NCI-H1105 (cell line): ENCODE results near the gene LMNTD2.
"Not testable (repeated sequence)": the region's sequence is repeated elsewhere in the genome, so short reads cannot be mapped to it uniquely, and the experiment has no call there.

Source experiments
- DNase-seq: peaks from one replicate; lab custom pipeline; 2025; lab: John Stamatoyannopoulos, UW

Gene LMNTD2

GRCh38 chr11:586376-587316 lies 26.1 kb upstream of the LMNTD2 start:
- no peak for DNase-seq

- DNase-seq: no peak
These were observed 23.7 kb upstream of the LMNTD2 start for GRCh38 chr11:584287-584686.

- no peak for DNase-seq
These were observed 21.2 kb upstream of the LMNTD2 start for GRCh38 chr11:581752-582151.

GRCh38 chr11:581342-581741 lies 20.8 kb upstream of the LMNTD2 start:
- no peak for DNase-seq

- DNase-seq: no peak
These were observed 19.5 kb upstream of the LMNTD2 start for GRCh38 chr11:579830-580601.

GRCh38 chr11:578276-579035 lies 17.9 kb upstream of the LMNTD2 start:
- no peak for DNase-seq

- no peak for DNase-seq
These were observed 17.0 kb upstream of the LMNTD2 start for GRCh38 chr11:577611-577894.

- DNase-seq: no peak
These were observed 16.5 kb upstream of the LMNTD2 start for GRCh38 chr11:576811-577610.

- peak; percentile 91 for DNase-seq
These were observed 15.6 kb upstream of the LMNTD2 start, which contains the start of gene PHRF1 for GRCh38 chr11:575996-576768. Gene PHRF1, plus strand, starts transcription at chr11:576470. Its CDS starts 5,043 bp downstream, at chr11:581513.

- DNase-seq: peak; percentile 88
These were observed 14.9 kb upstream of the LMNTD2 start for GRCh38 chr11:575313-575995.

- DNase-seq: no peak
These were observed 14.2 kb upstream of the LMNTD2 start for GRCh38 chr11:574632-575312.

GRCh38 chr11:574031-574570 lies 13.6 kb upstream of the LMNTD2 start:
- DNase-seq: not testable (repeated sequence)

- DNase-seq: no peak
These were observed 12.7 kb upstream of the LMNTD2 start for GRCh38 chr11:573146-573759.

GRCh38 chr11:571802-572185 lies 11.3 kb upstream of the LMNTD2 start:
- no peak for DNase-seq

- no peak for DNase-seq
These were observed 8.8 kb upstream of the LMNTD2 start for GRCh38 chr11:569158-569885.

GRCh38 chr11:568306-569157 lies 8.0 kb upstream of the LMNTD2 start:
- peak; percentile 95 for DNase-seq

GRCh38 chr11:567629-568292 lies 7.2 kb upstream of the LMNTD2 start:
- DNase-seq: no peak
